DND-41 (cell line): ENCODE results near the gene NCOA3.

ENCODE experiments used
- EZH2 ChIP-seq: IDR thresholded peaks from 3 replicates; pipeline ENCODE4 v1.6.1; 2012; ENCODE audit warnings: borderline replicate concordance, low read depth, mild to moderate bottlenecking, moderate library complexity, low read length, inconsistent platforms; ENCODE audit not compliant: severe bottlenecking
- TF ChIP-seq, protein P1 (sequence below): IDR thresholded peaks from 2 replicates; pipeline ENCODE4 v1.5.1; 2012; ENCODE audit warnings: borderline replicate concordance, low read length, moderate library complexity, mild to moderate bottlenecking; ENCODE audit not compliant: poor library complexity, severe bottlenecking; ENCODE audit errors: extremely low read depth

DNA sequence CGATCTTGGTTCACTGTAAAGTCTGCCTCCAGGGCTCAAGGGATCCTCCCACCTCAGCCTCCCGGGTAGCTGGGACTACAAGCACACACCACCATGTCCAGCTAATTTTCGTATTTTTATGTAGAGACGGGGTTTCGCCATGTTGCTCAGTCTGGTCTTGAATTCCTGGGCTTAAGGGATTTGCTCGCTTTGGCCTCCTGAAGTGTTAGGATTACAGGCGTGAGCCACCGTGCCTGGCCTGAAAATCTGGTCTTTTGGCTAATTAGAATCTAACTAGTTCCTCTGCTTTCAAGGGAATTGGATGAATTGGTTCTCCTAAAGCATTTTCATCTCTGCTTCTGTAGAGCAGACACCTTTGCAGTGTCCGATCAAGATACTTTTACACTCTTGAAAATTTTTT is 51.3 kb downstream of the NCOA3 start:
- TF ChIP-seq EZH2: no peak
- TF ChIP-seq, protein P1, sequence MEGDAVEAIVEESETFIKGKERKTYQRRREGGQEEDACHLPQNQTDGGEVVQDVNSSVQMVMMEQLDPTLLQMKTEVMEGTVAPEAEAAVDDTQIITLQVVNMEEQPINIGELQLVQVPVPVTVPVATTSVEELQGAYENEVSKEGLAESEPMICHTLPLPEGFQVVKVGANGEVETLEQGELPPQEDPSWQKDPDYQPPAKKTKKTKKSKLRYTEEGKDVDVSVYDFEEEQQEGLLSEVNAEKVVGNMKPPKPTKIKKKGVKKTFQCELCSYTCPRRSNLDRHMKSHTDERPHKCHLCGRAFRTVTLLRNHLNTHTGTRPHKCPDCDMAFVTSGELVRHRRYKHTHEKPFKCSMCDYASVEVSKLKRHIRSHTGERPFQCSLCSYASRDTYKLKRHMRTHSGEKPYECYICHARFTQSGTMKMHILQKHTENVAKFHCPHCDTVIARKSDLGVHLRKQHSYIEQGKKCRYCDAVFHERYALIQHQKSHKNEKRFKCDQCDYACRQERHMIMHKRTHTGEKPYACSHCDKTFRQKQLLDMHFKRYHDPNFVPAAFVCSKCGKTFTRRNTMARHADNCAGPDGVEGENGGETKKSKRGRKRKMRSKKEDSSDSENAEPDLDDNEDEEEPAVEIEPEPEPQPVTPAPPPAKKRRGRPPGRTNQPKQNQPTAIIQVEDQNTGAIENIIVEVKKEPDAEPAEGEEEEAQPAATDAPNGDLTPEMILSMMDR: no peak
